Mucosa of descending colon (tissue), 3 donors: Measurements from ENCODE around the gene SLC4A7. TPM values are rescaled to one million over a fixed set of nuclear protein-coding genes. Genes with fewer than 3 reads are reported as not detected.
"Not testable (repeated sequence)": the region's sequence is repeated elsewhere in the genome, so short reads cannot be mapped to it uniquely, and the experiment has no call there.

Experiments
- ATAC-seq: fragments of 200-7000 bp; cut with Tn5 transposase; one replicate; pipeline ENCODE4 v1.9.1; 2020; ENCODE audit warnings: mild to moderate bottlenecking, moderate library complexity
- DNase-seq, 3 donors: peaks; one replicate each; pipeline ENCODE4 v3.0.0-alpha.2; 2020
- H3K36me3 ChIP-seq: fragments of 200-600 bp; one replicate; pipeline ENCODE4 v1.8.0; 2021; ENCODE audit warnings: low read depth, mild to moderate bottlenecking
- H3K4me1 ChIP-seq: fragments of 200-600 bp; one replicate; pipeline ENCODE4 v1.8.0; 2021; ENCODE audit warnings: low read depth, mild to moderate bottlenecking
- H3K4me3 ChIP-seq: fragments of 200-600 bp; one replicate; pipeline ENCODE4 v1.8.0; 2021; ENCODE audit warnings: mild to moderate bottlenecking
- H3K9me3 ChIP-seq: fragments of 200-600 bp; one replicate; pipeline ENCODE4 v1.8.0; 2021; ENCODE audit warnings: mild to moderate bottlenecking
- CTCF ChIP-seq: fragments of 200-600 bp; IDR thresholded peaks from one replicate; pipeline ENCODE4 v1.8.0; 2022; ENCODE audit warnings: antibody characterized with exemption, mild to moderate bottlenecking
- intact Hi-C, 2 donors: fragments of 100-400 bp; cut with DNase I in 1 of 2; cut with micrococcal nuclease in 1 of 2; formaldehyde crosslinking; loops; one replicate each; pipeline versions ENCODE4 v1.11.0 to v1.11.1; 2022; cut with DNase I, micrococcal nuclease
- long read RNA-seq, 2 donors: library from polyadenylated mRNA; unstranded; transcript quantifications; one replicate each; pipeline ENCODE4 v2.0.0, GENCODE V29; 2019 to 2021
- total RNA-seq, 3 donors: library from RNA; stranded (reverse); fragmentation: NEBNext Ultra II Directional in 2 of 3; extraction: Animal tissue kit (Norgen Biotek cat#: 25700) in 2 of 3; gene quantifications; one replicate each; pipeline versions ENCODE4 v1.2.1 to v1.2.4, GENCODE V29; 2021 to 2023
- donor health status: DM: no; HTN: no; CAD: no; lungs with moderate emphysema.
- donor health status: DM: no; HTN: no; CAD: no.
- donor health status: DM: no; HTN: yes; CAD: no.

SLC4A7 gene
- total RNA-seq = 10 to 100 TPM; 21.2 to 43.3 (median 22.7) TPM
- long read RNA-seq, donor 1, partial matches to known transcripts = 3 of 6 reads
- long read RNA-seq, donor 1, other reads (novel, unspliced or antisense) = 3 of 6 reads
- long read RNA-seq, donor 2, partial matches to known transcripts = 5 of 6 reads
- long read RNA-seq, donor 2, other reads (novel, unspliced or antisense) = 1 of 6 reads

GRCh38 chr3:27484015-27484844 is at the start of gene SLC4A7:
Gene SLC4A7 (minus strand): TSS chr3:27484384. CDS start chr3:27484126, 258 bp downstream.
- no peaks in the 10 kb centered on the region for H3K4me1 ChIP-seq
- intact Hi-C loops = loop anchor here in 1 of 2 donors (10.0 kb wide), 1 partner anchor 191 kb away; no protein-coding TSS in a partner anchor
- ATAC-seq = peak; percentile 98

GRCh38 chr3:27533261-27533607 is 49.0 kb upstream of the SLC4A7 start:
- H3K36me3 ChIP-seq = no peaks in the 10 kb centered on the region
- ATAC-seq (no peak), DNase-seq (no peak)
- no peak for TF ChIP-seq CTCF
- H3K4me1 ChIP-seq = no peaks in the 10 kb centered on the region
- intact Hi-C loops = no loop called here
- H3K9me3 ChIP-seq = no peaks in the 10 kb centered on the region
- H3K4me3 ChIP-seq = no peak overlapping the region

More at GRCh38 chr3:27484015-27484844, at the start of gene SLC4A7:
- H3K4me3 ChIP-seq = peak within 1 kb of the TSS; percentile 75
- DNase-seq = peak; percentile 99
- H3K36me3 ChIP-seq = peaks cover 4% of the 10 kb centered on the region
- TF ChIP-seq CTCF = no peak
- H3K9me3 ChIP-seq = no peaks in the 10 kb centered on the region

- ATAC-seq (no peak), DNase-seq (no peak)
- Histone ChIP-seq H3K4me1 (no peaks in the 10 kb centered on the region), H3K4me3 (no peak overlapping the region), H3K9me3 (no peaks in the 10 kb centered on the region), H3K36me3 (no peaks in the 10 kb centered on the region)
- intact Hi-C loops = no loop called here
- TF ChIP-seq CTCF = no peak
Observed at GRCh38 chr3:27532426-27533260, 48.5 kb upstream of the SLC4A7 start.

- DNase-seq, H3K4me3 ChIP-seq, H3K36me3 ChIP-seq, H3K9me3 ChIP-seq, ATAC-seq, intact Hi-C loops, H3K4me1 ChIP-seq: not testable (repeated sequence)
Observed at GRCh38 chr3:27531193-27531751, 47.1 kb upstream of the SLC4A7 start.

GRCh38 chr3:27528791-27529190 is 44.6 kb upstream of the SLC4A7 start:
- no peaks in the 10 kb centered on the region for H3K4me1 ChIP-seq
- no peak overlapping the region for H3K4me3 ChIP-seq
- no peaks in the 10 kb centered on the region for H3K9me3 ChIP-seq
- no peak for TF ChIP-seq CTCF
- H3K36me3 ChIP-seq = no peaks in the 10 kb centered on the region
- intact Hi-C loops = no loop called here
- DNase-seq = no peak
- ATAC-seq = no peak
